GM12891 (cell line): ENCODE measurements around the gene TXNDC8.

Experiments used
- DNase-seq: peaks from one replicate; pipeline ENCODE4 v3.0.0; 2011; ENCODE audit warnings: low spot score; ENCODE audit not compliant: insufficient read length
- FAIRE-seq: peaks from 2 replicates; lab custom pipeline; 2011; peaks lifted over from hg19 to GRCh38; lab: Jason Lieb, UNC
- PAX5 ChIP-seq: IDR thresholded peaks from 2 replicates; pipeline ENCODE4 v1.6.1; 2011; ENCODE audit warnings: low read length, moderate library complexity, mild to moderate bottlenecking; ENCODE audit not compliant: insufficient read depth, severe bottlenecking
- POLR2A ChIP-seq: IDR thresholded peaks from 2 replicates; pipeline ENCODE4 v1.6.1; 2011; ENCODE audit warnings: low read depth, low read length, control low read depth
- POLR2AphosphoS5 ChIP-seq: IDR thresholded peaks from 2 replicates; pipeline ENCODE4 v1.6.1; 2011; ENCODE audit warnings: low read depth, low read length, control low read depth
- POU2F2 ChIP-seq: IDR thresholded peaks from 2 replicates; pipeline ENCODE4 v1.6.1; 2011; ENCODE audit warnings: low read depth, mild to moderate bottlenecking, control low read depth, low read length, moderate library complexity
- SPI1 ChIP-seq: IDR thresholded peaks from 2 replicates; pipeline ENCODE4 v1.6.1; 2011; ENCODE audit warnings: low read depth, low read length, control low read depth
- TAF1 ChIP-seq: IDR thresholded peaks from 2 replicates; pipeline ENCODE4 v1.6.1; 2011; ENCODE audit warnings: low read depth, low read length, control low read depth

TXNDC8 gene

DNA sequence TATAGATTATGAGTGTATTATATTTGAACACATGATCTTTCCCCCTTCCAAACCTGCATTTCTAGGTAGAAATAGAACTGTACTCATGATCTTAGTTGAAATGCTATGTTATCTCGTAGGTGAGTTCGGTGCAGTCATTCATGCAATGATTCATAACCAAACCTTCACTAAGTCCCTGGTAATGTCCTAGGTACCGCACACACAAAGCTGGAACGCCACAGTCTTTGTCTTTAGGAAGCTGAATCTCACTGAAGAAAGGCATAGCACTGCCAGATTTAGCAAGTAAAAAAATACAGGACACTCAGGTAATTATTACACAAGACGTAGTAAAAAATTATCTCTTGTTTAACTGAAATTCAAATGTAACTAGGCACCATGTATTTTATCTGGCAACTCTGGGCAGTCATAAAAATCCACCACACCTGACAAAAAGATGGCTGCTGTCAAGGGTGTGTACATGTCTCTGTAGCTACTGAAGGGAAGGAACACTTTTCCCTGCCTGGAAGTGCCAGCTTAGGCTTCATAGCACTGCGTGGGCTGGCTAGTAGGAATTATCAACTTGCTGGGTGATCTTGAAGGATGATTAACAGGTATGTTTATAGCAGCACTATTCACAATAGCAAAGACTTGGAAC, 53.3 kb downstream of the TXNDC8 start:
- FAIRE-seq = no peak
- DNase-seq = no peak
- TF ChIP-seq POU2F2 (no peak), POLR2A (no peak), POLR2AphosphoS5 (no peak), TAF1 (no peak), PAX5 (no peak), SPI1 (no peak)

DNA sequence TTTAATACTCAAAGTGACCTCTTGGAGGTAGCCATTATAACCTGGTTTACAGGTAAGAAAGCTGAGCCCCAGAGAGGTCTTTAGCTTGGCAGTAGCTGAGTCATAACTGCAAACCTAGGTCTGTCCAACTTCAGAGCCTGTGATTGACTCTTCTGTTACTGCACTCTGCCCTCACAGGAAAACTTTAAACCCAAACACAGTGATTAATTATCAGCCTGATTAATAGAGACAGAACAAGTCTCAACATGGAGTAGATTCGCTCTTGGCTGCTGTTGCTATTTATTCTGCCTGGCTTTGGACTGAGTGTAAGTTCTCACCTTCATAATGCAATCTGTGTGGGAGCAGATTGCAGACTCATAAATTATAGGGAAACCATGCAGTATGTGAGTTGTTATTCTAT, 53.9 kb downstream of the TXNDC8 start:
- TF ChIP-seq POLR2AphosphoS5 (no peak), POLR2A (no peak), SPI1 (no peak), PAX5 (no peak)
- DNase-seq (no peak), FAIRE-seq (no peak)

DNA sequence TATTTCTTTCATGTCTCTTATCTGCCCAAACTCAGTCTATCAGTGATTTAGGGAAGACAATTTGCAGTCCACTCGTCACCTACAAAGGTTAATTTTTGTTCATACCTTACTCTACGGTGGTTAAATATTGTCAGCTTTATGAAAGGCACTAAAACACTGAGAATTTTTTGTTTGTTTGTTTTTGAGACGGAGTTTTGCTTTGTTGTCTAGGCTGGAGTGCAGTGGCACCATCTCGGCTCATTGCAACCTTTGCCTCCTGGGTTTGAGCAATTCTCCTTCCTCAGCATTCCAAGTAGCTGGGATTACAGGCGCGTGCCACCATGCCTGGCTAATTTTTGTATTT, 55.0 kb downstream of the TXNDC8 start:
- no peak for FAIRE-seq
- no peak for DNase-seq
- TF ChIP-seq TAF1 (no peak), POLR2A (no peak), PAX5 (no peak), SPI1 (no peak), POLR2AphosphoS5 (no peak), POU2F2 (no peak)

DNA sequence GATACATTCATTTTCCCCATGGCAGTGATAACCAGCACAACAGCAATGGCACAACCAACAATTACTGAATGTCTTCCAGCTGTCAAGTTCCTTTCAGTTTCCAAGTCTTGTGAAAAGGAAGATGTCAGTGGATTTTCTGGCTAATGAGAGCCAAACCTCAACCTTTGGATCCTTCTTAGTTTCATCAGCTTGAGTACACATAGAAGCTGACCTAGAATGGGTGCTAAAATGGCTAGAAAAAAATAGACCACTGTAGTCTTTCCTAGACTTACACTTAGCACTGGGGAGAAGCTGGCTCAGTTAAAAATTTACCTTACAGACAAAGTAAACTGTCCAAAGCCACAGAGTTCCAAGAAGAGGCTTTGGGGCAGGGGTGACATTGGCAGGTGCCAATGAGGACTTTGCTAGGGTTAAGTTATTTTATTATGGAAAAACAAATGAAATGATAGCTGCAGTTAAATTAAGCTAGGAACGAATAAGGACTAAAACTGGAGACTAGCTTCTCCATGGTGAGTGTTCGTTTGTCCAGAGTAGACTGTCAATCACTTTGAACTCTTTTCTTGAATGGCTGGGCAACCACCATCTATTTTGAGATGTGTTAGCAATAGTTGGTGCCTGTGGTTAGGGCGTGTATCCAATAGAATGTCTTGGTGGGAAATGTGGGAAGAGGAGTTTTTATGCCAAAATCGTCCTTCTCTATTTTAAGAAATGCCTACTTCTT, 55.5 kb downstream of the TXNDC8 start:
- DNase-seq (no peak), FAIRE-seq (no peak)

DNA sequence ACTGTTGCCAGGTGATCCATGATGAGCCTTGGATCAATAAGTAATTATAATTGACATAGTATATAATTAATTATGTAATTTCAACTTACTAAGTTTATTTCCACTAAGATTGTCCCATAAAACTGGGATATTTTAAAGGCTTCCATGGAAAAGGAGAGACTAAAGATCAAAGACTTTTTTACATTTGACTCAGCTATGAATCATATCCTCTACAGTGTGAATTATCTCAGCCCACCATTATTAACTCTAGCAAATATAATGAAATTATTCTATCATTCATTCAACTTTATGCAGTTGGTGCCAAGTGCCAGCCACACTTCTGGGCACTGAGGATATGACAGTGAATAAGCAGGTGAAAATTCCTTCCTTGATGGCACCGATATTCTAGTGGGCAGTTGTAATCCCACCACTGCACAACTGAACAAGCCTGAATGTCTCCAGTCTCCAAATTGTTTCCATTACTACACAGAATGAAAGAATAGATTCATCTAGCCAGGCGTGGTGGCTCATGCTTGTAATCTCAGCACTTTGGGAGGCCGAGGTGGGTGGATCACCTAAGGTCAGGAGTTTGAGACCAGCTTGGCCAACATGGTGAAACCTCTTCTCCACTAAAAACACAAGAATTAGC, 59.5 kb downstream of the TXNDC8 start:
- DNase-seq (no peak), FAIRE-seq (no peak)
- TF ChIP-seq POLR2A = no peak
- TF ChIP-seq POU2F2 = no peak
- TF ChIP-seq POLR2AphosphoS5 = no peak
- TF ChIP-seq TAF1 = no peak
- TF ChIP-seq PAX5 = no peak

More for the DNA sequence above, 55.5 kb downstream of the TXNDC8 start:
- TF ChIP-seq PAX5 (no peak), TAF1 (no peak), POLR2A (no peak), POU2F2 (no peak), SPI1 (no peak), POLR2AphosphoS5 (no peak)

DNA sequence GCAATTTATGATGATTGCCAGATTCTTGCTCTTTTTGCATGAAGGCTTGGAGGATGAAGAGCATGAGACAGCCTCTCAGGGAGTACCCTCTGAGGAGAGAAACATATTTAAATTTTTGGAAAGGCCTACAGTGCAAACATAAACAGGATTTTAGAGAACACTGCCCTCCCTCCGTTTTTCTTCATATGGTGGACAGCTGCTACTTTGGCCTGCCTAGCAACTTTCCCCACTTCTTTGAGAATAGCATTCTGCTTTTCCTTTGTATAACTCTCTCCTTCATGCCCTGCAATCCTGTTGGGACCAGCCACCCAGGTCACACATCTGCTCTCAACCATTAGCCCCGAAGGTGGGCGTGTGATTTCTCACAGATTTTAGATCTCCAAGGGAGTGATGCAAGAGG, 60.9 kb downstream of the TXNDC8 start:
- no peak for FAIRE-seq
- no peak for DNase-seq
- TF ChIP-seq SPI1 = no peak
- no peak for TF ChIP-seq TAF1
- TF ChIP-seq PAX5 = no peak
- no peak for TF ChIP-seq POLR2AphosphoS5
- TF ChIP-seq POLR2A = no peak
- no peak for TF ChIP-seq POU2F2

DNA sequence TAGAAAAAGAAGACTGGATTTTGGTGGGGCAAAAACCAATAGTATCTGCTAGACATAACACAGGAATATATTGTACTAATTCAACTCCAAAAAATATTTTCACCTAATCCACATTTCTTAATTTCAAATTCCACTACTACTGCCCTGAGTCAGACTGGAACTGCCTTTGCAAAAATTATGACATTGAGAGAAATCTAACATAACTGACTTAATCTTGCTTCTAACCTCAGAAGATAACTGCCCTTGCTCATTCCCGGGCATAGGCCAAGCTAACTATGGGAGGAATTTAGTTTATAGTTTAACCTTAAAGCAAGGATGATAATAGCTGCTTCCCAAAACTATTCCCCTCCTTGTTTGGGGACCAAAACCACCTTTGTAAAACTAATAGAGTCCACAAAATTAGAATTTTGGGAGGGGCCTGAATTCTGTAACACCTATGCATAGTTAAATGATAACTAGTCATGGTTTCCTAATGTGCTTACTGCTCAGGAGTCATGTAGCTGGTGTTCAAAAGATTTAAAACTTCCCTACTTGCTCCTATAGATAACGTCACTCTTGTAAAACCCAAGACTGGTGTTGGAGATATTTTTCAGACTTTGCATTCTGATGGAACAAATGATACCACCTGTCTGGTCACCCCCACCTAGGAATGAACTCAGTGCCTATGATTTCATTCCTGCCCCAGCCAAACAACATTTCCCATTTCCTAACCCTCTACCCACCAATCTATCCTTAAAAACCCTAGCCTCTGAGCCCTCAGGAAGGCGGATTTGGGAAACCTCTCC, 67.3 kb downstream of the TXNDC8 start:
- DNase-seq = no peak
- FAIRE-seq = no peak
- TF ChIP-seq TAF1 = no peak
- no peak for TF ChIP-seq POLR2AphosphoS5
- TF ChIP-seq POLR2A = no peak
- TF ChIP-seq SPI1 = no peak
- TF ChIP-seq PAX5 = no peak
- no peak for TF ChIP-seq POU2F2

DNA sequence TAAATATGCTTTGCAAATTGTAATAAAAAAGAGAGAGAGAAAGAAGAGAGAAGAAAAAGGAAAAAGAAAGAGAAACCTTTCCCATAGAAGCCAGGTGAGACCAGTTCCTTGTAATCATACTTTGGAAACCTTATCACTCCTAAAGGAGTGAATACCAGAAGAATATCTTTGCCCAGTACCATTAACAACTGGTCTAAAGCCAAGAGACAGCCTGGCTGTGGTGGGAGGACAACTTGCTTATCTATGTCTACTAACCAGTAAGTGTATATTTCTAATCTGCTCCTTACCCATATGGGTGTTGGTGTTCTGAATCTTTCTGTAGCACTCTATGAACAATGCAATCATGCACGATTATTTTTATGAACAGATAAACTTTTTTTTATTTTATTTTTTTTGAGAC, 70.9 kb downstream of the TXNDC8 start:
- FAIRE-seq (no peak), DNase-seq (no peak)
- TF ChIP-seq SPI1 = no peak
- no peak for TF ChIP-seq POLR2A
- no peak for TF ChIP-seq POU2F2
- TF ChIP-seq POLR2AphosphoS5 = no peak
- no peak for TF ChIP-seq TAF1
- TF ChIP-seq PAX5 = no peak

DNA sequence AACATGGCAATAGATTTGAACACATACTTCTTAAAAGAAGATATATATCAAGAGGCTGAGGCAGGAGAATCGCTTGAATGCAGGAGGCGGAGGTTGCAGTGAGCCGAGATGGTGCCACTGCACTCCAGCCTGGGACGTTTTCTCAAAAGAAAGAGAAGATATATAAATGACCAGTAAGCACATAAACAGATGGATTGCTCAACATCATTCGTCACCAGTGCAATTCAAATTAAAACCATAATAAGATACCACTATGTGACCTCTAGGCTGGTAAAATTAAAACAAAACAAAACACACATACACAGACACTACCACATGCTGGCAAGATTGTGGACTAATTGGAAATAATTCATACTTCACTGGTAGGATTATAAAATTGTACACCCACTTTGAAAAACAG, 76.0 kb downstream of the TXNDC8 start:
- no peak for TF ChIP-seq SPI1
- no peak for TF ChIP-seq PAX5
- no peak for TF ChIP-seq POLR2AphosphoS5
- no peak for TF ChIP-seq POLR2A
- TF ChIP-seq TAF1 = no peak
- no peak for TF ChIP-seq POU2F2

DNA sequence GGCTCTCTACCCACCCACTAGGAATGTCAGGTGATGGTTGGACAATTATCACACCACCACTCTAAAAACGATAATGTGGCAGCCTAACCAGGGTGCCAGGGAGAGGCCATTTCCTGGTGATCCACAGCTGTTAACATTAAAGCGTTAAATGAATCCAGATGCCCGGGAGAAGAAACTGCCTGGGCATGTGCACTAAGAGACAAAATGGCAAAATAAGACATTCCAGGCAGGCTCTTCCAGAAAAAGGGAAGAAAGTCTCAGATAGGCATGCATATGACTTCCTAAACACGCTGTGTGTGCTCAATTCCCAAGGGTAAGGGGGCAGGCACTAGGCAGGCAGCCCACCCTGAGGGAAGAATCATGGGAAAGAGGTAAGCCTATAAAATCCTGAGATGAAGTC, 76.8 kb downstream of the TXNDC8 start:
- TF ChIP-seq POU2F2 (no peak), POLR2A (no peak), SPI1 (no peak), PAX5 (no peak), TAF1 (no peak), POLR2AphosphoS5 (no peak)
- FAIRE-seq (no peak), DNase-seq (no peak)

More for the DNA sequence above, 76.0 kb downstream of the TXNDC8 start:
- DNase-seq (no peak), FAIRE-seq (no peak)
